DMS 273 (cell line): ENCODE results near the gene ZNF503.
A peak's percentile ranks its signal among the peaks of the same experiment; 100 is the strongest.
"Not testable (repeated sequence)": the region's sequence is repeated elsewhere in the genome, so short reads cannot be mapped to it uniquely, and the experiment has no call there.

ENCODE experiments used
- DNase-seq: peaks from one replicate; lab custom pipeline; 2025; ENCODE audit not compliant: unreplicated experiment; lab: John Stamatoyannopoulos, UW

Gene ZNF503

GRCh38 chr10:75395932-75396630 is 5.5 kb downstream of the ZNF503 start:
- DNase-seq, result peak; percentile 32

GRCh38 chr10:75395066-75395931 is 6.3 kb downstream of the ZNF503 start:
- DNase-seq, result peak; percentile 79

GRCh38 chr10:75394221-75394620 is 7.3 kb downstream of the ZNF503 start:
- no peak for DNase-seq

- no peak for DNase-seq
These were observed 8.8 kb downstream of the ZNF503 start for GRCh38 chr10:75392744-75393143.

- no peak for DNase-seq
These were observed 9.3 kb downstream of the ZNF503 start for GRCh38 chr10:75392271-75392670.

- DNase-seq, result no peak
These were observed 11.4 kb downstream of the ZNF503 start for GRCh38 chr10:75390178-75390577.

GRCh38 chr10:75388082-75388481 is 13.5 kb downstream of the ZNF503 start:
- DNase-seq, result no peak

- no peak for DNase-seq
These were observed 15.4 kb downstream of the ZNF503 start for GRCh38 chr10:75386128-75386527.

- DNase-seq, result no peak
These were observed 21.7 kb downstream of the ZNF503 start for GRCh38 chr10:75379817-75380216.

GRCh38 chr10:75379212-75379724 is 22.3 kb downstream of the ZNF503 start:
- no peak for DNase-seq

- DNase-seq, result no peak
These were observed 23.2 kb downstream of the ZNF503 start for GRCh38 chr10:75378379-75378778.

GRCh38 chr10:75377869-75378268 is 23.7 kb downstream of the ZNF503 start:
- DNase-seq, result no peak

GRCh38 chr10:75375838-75376237 is 25.7 kb downstream of the ZNF503 start:
- no peak for DNase-seq

- no peak for DNase-seq
These were observed 30.6 kb downstream of the ZNF503 start for GRCh38 chr10:75371010-75371409.

- not testable (repeated sequence) for DNase-seq
These were observed 31.7 kb downstream of the ZNF503 start for GRCh38 chr10:75369838-75370237.

GRCh38 chr10:75367901-75368300 is 33.7 kb downstream of the ZNF503 start:
- no peak for DNase-seq

- DNase-seq, result no peak
These were observed 34.5 kb downstream of the ZNF503 start for GRCh38 chr10:75367021-75367487.

- DNase-seq, result no peak
These were observed 38.1 kb downstream of the ZNF503 start for GRCh38 chr10:75363431-75363830.

- DNase-seq, result not testable (repeated sequence)
These were observed 41.7 kb downstream of the ZNF503 start for GRCh38 chr10:75359876-75360275.

- no peak for DNase-seq
These were observed 42.6 kb downstream of the ZNF503 start for GRCh38 chr10:75358835-75359421.

GRCh38 chr10:75358132-75358531 is 43.4 kb downstream of the ZNF503 start:
- no peak for DNase-seq

GRCh38 chr10:75357500-75357899 is 44.1 kb downstream of the ZNF503 start:
- no peak for DNase-seq
